CD14-positive monocyte (primary cell): Measurements from ENCODE around the gene PIEZO2. TPM values are rescaled to one million over a fixed set of nuclear protein-coding genes. Genes with fewer than 3 reads are reported as not detected.

Source experiments
- DNase-seq, 3 donors: peaks; one replicate each; pipeline ENCODE4 v3.0.0-alpha.2; 2011 to 2022
- H2AFZ ChIP-seq: 2 replicates; pipeline ENCODE4 v1.6.0; 2012; ENCODE audit warnings: mild to moderate bottlenecking, low read depth, low read length, inconsistent platforms; ENCODE audit not compliant: insufficient read depth, poor library complexity, severe bottlenecking
- H3K27ac ChIP-seq, 2 donors: 1 replicate in 1 of 2; 2 replicates in 1 of 2; pipeline ENCODE4 v1.5.1; 2012 to 2013; ENCODE audit warnings: low read length in 2 of 2, control low read depth in 1 of 2, inconsistent platforms in 1 of 2, low read depth in 1 of 2, mild to moderate bottlenecking in 1 of 2
- H3K27me3 ChIP-seq, 2 donors: one replicate each; pipeline versions ENCODE4 v1.6.0 to v1.6.1; 2011 to 2013; ENCODE audit warnings: low read length in 2 of 2; ENCODE audit not compliant: control insufficient read depth in 2 of 2, insufficient read depth in 2 of 2
- H3K36me3 ChIP-seq, 2 donors: replicated peaks in 1 of 2; 1 replicate in 1 of 2; 2 replicates in 1 of 2; pipeline versions ENCODE4 v1.5.1 to v1.6.1; 2012 to 2013; ENCODE audit warnings: low read length in 2 of 2, control low read depth in 1 of 2, inconsistent platforms in 1 of 2, mild to moderate bottlenecking in 1 of 2; ENCODE audit not compliant: insufficient read depth in 2 of 2, control insufficient read depth in 1 of 2
- H3K4me1 ChIP-seq, 2 donors: 1 replicate in 1 of 2; 2 replicates in 1 of 2; pipeline versions ENCODE4 v1.5.1 to v1.6.1; 2012 to 2013; ENCODE audit warnings: low read length in 2 of 2, control low read depth in 1 of 2, inconsistent platforms in 1 of 2, mild to moderate bottlenecking in 1 of 2, moderate library complexity in 1 of 2; ENCODE audit not compliant: insufficient read depth in 2 of 2, control insufficient read depth in 1 of 2
- H3K4me2 ChIP-seq: replicated peaks from 2 replicates; pipeline ENCODE3; 2012; ENCODE audit warnings: low read length, moderate library complexity, mild to moderate bottlenecking; ENCODE audit not compliant: poor library complexity, severe bottlenecking; ENCODE audit errors: extremely low read depth
- H3K4me3 ChIP-seq, 3 experiments: fragments of 200-600 bp in 1 of 3; sonication (generic) in 1 of 3; replicated peaks in 1 of 3; 1 replicate in 2 of 3; 2 replicates in 1 of 3; pipeline ENCODE4 v1.5.1; 2011 to 2013; ENCODE audit warnings: low read length in 3 of 3, mild to moderate bottlenecking in 3 of 3, control low read depth in 2 of 3, low read depth in 2 of 3, inconsistent platforms in 1 of 3, moderate library complexity in 1 of 3
- H3K79me2 ChIP-seq: 2 replicates; pipeline ENCODE4 v1.6.0; 2012; ENCODE audit warnings: mild to moderate bottlenecking, control low read depth, inconsistent platforms, low read length, moderate library complexity; ENCODE audit not compliant: insufficient read depth
- H3K9ac ChIP-seq: 2 replicates; pipeline ENCODE4 v1.6.0; 2017; ENCODE audit warnings: low read length, mild to moderate bottlenecking; ENCODE audit not compliant: insufficient read depth, poor library complexity, severe bottlenecking
- H3K9me3 ChIP-seq, 2 donors: replicated peaks in 1 of 2; 1 replicate in 1 of 2; 2 replicates in 1 of 2; pipeline versions ENCODE4 v1.5.1 to v1.6.1; 2012 to 2013; ENCODE audit warnings: low read length in 2 of 2, control low read depth in 1 of 2; ENCODE audit not compliant: control insufficient read depth in 1 of 2, insufficient read depth in 1 of 2
- H4K20me1 ChIP-seq: 2 replicates; pipeline ENCODE4 v1.6.0; 2012; ENCODE audit warnings: mild to moderate bottlenecking, low read length, control low read depth, moderate library complexity; ENCODE audit not compliant: insufficient read depth
- H3K27ac Mint-ChIP-seq, 7 donors: one replicate each; pipeline ENCODE4 v1.8.0; 2020; ENCODE audit warnings: mild to moderate bottlenecking in 7 of 7, mixed read lengths in 7 of 7, moderate library complexity in 6 of 7, inconsistent platforms in 2 of 7
- H3K27me3 Mint-ChIP-seq, 3 donors: one replicate each; pipeline ENCODE4 v1.8.0; 2021 to 2022; ENCODE audit warnings: low read depth in 3 of 3, mild to moderate bottlenecking in 3 of 3, mixed read lengths in 3 of 3, moderate library complexity in 3 of 3, inconsistent platforms in 1 of 3
- H3K36me3 Mint-ChIP-seq, 2 donors: one replicate each; pipeline ENCODE4 v1.8.0; 2020; ENCODE audit warnings: mixed read lengths in 2 of 2, inconsistent platforms in 1 of 2, mild to moderate bottlenecking in 1 of 2
- H3K4me1 Mint-ChIP-seq: one replicate; pipeline ENCODE4 v1.8.0; 2020; ENCODE audit warnings: mild to moderate bottlenecking, mixed read lengths
- H3K4me3 Mint-ChIP-seq, 2 donors: one replicate each; pipeline ENCODE4 v1.8.0; 2020; ENCODE audit warnings: mild to moderate bottlenecking in 2 of 2, mixed read lengths in 2 of 2, moderate library complexity in 1 of 2
- H3K9me3 Mint-ChIP-seq, 7 donors: one replicate each; pipeline ENCODE4 v1.8.0; 2020 to 2022; ENCODE audit warnings: mixed read lengths in 7 of 7, mild to moderate bottlenecking in 6 of 7, moderate library complexity in 6 of 7, inconsistent platforms in 2 of 7
- CTCF ChIP-seq: fragments of 200-600 bp; IDR thresholded peaks from one replicate; pipeline ENCODE4 v1.8.0; 2022; ENCODE audit warnings: antibody characterized with exemption, mild to moderate bottlenecking
- WGBS: methylation state at CpG from one replicate; pipeline ENCODE4 v1.1.5; 2013; ENCODE audit warnings: missing lambda C conversion rate; ENCODE audit not compliant: insufficient coverage; 5-methylcytosine and 5-hydroxymethylcytosine counted together
- intact Hi-C, 2 donors: fragments of 100-400 bp; cut with micrococcal nuclease; formaldehyde crosslinking; loops; one replicate each; pipeline versions ENCODE4 v1.15.0 to v1.15.1; 2023
- polyA plus RNA-seq, 3 donors: library from polyadenylated mRNA; depleted of rRNA in 1 of 3; unstranded in 2 of 3; stranded (reverse) in 1 of 3; fragments of 300-500 nt in 2 of 3; fragments of >200 nt in 1 of 3; fragmentation: Illumina TruSeq in 2 of 3; gene quantifications; 1 replicate in 2 of 3; 2 replicates in 1 of 3; pipeline ENCODE4 v1.2.3, GENCODE V29; 2012 to 2021

PIEZO2 gene
- polyA plus RNA-seq, 3 donors, result not detected

DNA sequence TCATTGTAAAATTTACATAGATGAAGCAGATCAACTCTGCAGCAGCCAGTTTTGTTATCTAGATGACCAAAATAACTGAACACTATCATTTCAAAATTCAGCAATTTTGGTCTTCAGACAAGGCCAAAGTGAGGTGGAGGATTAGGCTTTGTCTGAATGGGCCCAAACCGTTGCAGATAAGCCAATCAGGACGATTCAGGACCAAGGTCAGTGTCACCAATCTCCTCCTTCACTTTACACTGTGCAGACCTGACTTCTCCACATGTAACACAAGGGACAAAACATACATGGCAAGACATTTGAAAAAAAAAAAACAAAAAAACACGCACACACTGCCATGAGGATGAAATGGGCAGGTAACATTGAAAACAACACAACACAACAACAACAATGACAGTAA, 412.4 kb downstream of the PIEZO2 start:
- Mint-ChIP-seq H3K27me3 (peaks cover 0 to 1% (median 0%) of the 10 kb centered on the region in 3 donors), H3K27ac (no peak overlapping the region), H3K36me3 (no peaks in the 10 kb centered on the region), H3K4me1 (peaks cover 4% of the 10 kb centered on the region), H3K4me3 (no peak overlapping the region), H3K9me3 (peaks cover 0 to 8% (median 0%) of the 10 kb centered on the region in 7 donors)
- Histone ChIP-seq H2AFZ (no peak overlapping the region), H3K27me3 (no peaks in the 10 kb centered on the region), H3K36me3 (no peaks in the 10 kb centered on the region), H4K20me1 (no peaks in the 10 kb centered on the region), H3K4me2 (no peak overlapping the region), H3K79me2 (no peaks in the 10 kb centered on the region), H3K9ac (no peak overlapping the region), H3K9me3 (no peaks in the 10 kb centered on the region), H3K27ac (no peak overlapping the region), H3K4me1 (no peaks in the 10 kb centered on the region), H3K4me3 (no peak overlapping the region)
- no peak for TF ChIP-seq CTCF
- WGBS, result 75% methylated on average over 2 of the region's 3 CpGs
- intact Hi-C loops, result no loop called here
- DNase-seq, result no peak

GRCh38 chr18:10732990-10733389, 416.4 kb downstream of the PIEZO2 start:
- intact Hi-C loops, result no loop called here
- DNase-seq, result no peak
- Histone ChIP-seq H4K20me1 (no peaks in the 10 kb centered on the region), H3K4me2 (no peak overlapping the region), H3K36me3 (no peaks in the 10 kb centered on the region), H3K9me3 (no peaks in the 10 kb centered on the region), H3K9ac (no peak overlapping the region), H2AFZ (no peak overlapping the region), H3K27me3 (no peaks in the 10 kb centered on the region), H3K79me2 (no peaks in the 10 kb centered on the region), H3K27ac (no peak overlapping the region), H3K4me1 (no peaks in the 10 kb centered on the region), H3K4me3 (no peak overlapping the region)
- peaks cover 0 to 5% (median 3%) of the 10 kb centered on the region in 3 donors for H3K27me3 Mint-ChIP-seq
- TF ChIP-seq CTCF, result no peak
- peaks cover 0 to 6% (median 0%) of the 10 kb centered on the region in 7 donors for H3K9me3 Mint-ChIP-seq
- H3K4me1 Mint-ChIP-seq, result no peaks in the 10 kb centered on the region
- WGBS, result 33% methylated on average over 2 of the region's 4 CpGs
- no peaks in the 10 kb centered on the region for H3K36me3 Mint-ChIP-seq
- H3K4me3 Mint-ChIP-seq, result no peak overlapping the region
- no peak overlapping the region for H3K27ac Mint-ChIP-seq
